Fibroblast of pulmonary artery (primary cell): Measurements from ENCODE around the gene LPGAT1.

Experiments
- DNase-seq: peaks from one replicate; pipeline ENCODE4 v3.0.0-alpha.2; 2010; ENCODE audit warnings: low read depth
- H3K4me3 ChIP-seq: replicated peaks from 2 replicates; pipeline ENCODE4 v1.5.1; 2011; ENCODE audit warnings: low read depth, mild to moderate bottlenecking, control low read depth, low read length, moderate library complexity
- TF ChIP-seq, protein P1 (sequence below): IDR thresholded peaks from 2 replicates; pipeline ENCODE4 v1.5.1; 2011; ENCODE audit warnings: mild to moderate bottlenecking, control low read depth, low read length, inconsistent platforms; ENCODE audit errors: missing control alignments

LPGAT1 gene

DNA sequence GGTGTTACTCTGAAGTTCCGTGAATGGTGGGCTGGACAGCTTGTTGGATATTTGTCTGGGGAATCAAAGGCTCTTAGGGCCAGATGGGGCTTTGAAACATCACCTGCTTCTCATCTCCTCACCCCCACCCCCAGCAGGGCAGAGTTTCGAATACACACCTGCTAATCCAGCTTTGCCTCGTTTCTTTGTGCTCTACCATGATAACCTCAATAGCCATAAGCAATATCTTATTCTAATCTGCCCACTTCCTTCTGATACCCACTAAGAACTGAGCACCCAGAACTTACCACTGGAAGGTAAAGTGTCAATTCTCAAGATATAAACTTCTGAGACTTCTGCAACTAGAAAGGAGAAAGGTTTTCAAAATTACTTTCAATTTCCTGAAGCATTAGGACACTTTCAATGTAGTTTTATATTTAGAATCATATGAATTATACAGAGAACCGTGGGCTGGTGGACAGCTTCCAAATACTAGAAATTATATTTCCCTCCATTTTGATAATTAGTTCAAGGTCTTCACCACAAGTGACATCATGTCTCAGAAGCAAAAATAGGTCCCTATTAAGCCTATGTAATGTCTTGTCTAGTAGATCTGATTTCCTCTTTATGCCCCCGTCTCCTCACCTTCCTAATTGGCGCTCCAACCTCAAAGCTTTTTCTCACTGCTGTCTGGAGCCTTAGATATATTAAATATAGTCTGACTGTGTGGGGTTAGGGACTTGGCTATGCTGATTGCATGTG, 90.7 kb downstream of the LPGAT1 start:
- TF ChIP-seq, protein P1, sequence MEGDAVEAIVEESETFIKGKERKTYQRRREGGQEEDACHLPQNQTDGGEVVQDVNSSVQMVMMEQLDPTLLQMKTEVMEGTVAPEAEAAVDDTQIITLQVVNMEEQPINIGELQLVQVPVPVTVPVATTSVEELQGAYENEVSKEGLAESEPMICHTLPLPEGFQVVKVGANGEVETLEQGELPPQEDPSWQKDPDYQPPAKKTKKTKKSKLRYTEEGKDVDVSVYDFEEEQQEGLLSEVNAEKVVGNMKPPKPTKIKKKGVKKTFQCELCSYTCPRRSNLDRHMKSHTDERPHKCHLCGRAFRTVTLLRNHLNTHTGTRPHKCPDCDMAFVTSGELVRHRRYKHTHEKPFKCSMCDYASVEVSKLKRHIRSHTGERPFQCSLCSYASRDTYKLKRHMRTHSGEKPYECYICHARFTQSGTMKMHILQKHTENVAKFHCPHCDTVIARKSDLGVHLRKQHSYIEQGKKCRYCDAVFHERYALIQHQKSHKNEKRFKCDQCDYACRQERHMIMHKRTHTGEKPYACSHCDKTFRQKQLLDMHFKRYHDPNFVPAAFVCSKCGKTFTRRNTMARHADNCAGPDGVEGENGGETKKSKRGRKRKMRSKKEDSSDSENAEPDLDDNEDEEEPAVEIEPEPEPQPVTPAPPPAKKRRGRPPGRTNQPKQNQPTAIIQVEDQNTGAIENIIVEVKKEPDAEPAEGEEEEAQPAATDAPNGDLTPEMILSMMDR, result no peak
- no peak overlapping the region for H3K4me3 ChIP-seq
- DNase-seq, result no peak

DNA sequence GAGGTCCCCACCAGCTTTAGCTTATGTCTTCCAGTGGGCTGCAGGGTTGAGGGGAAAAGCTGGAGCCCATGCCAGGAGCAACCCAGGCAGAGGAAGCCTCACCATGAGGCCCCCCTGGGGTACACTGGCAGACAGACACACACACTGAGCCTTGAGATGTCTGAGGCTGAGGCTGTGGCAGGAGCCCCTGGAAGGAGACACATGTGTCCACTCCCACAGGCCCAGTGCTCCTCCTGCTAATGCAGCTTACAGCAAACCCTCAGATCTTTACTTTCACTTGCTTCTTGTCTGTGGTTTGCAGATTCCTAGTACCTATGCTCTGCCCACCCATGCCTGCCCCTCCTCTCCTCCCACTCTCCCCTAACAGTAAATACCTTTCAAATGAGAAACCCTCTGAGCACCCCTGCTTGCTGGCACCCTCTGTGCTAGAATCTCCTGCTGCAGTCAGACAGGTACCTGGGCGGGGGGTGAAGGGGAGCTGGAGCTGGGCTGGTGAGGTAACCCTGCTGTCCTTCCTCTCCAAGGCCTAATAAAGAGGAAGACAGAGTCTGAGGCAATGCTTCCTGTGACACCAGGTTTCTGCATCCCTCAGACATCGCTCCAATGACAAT, 91.8 kb downstream of the LPGAT1 start:
- H3K4me3 ChIP-seq, result no peak overlapping the region
- TF ChIP-seq, protein P1, result no peak
- DNase-seq, result no peak

DNA sequence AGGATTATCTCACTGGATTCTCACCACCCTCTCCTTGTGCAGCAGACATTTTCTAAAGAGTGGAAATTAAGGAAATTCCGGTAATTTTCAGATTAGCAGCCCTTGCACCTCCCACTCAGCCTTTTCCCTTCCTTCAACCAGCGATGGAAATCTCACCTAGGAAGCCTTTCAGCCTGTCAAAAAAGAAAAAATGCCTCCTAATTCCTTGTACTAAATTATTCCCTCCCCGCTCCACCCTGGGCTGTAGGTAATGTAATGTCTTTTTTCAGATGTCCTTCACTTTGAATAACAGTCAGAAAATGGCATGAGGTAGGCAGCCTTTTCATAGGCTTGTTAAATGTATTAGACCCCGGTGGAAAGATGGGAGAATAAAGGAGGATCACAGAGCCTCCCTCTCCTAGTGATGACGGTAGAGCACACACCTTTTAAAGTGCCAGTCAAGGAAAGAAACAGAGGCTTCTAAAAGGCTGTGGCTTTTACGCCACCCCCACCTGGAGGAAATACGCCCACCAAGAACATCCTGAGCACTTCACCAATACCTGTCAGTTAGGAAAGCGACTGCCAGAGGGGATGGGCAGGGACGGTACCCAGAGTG, 92.4 kb downstream of the LPGAT1 start:
- TF ChIP-seq, protein P1, result no peak
- H3K4me3 ChIP-seq, result no peak overlapping the region
- DNase-seq, result no peak

DNA sequence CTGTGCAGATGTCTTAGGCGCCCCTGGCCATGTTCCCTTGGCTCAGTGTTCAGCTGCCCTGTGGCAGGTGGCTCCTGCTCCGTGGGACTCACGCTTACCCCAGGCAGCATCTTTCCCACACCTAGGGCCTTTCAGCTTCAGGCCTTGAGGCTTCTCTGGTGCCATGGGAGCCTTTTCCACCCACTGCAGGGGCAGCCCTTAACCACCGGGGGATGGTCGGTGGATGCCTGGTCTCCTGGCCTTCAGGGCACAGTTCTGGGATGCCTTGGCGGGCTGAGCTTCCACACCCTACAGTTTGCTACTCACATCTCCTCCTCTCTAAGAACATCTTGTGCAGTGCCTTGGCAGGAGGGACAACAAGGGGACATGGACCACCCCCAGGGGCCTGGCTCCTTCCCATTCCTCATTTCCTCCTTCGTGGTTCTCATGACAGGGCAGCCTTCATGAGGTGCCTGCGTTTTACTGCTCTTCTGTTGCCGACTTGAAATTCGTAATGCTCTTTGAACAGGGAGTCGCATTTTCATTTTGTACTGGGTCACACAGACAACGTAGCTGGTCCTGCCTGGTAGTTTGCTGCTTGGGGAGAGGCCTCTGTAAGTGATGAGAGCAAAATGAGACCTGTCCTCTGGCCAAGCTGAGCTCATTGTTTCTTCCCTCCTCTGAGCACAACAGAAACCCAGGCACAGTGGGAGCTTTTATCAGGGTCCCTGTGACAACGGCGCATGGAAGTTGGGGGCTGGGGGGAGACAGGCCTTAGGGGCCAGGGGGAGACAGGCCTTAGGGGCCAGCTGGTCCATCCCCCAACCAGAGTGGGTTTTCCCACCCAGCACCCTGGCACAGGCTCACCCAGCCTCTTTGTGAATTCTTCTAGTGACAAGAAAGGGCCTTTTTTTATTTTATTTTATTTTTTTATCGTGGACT, 93.2 kb downstream of the LPGAT1 start:
- H3K4me3 ChIP-seq, result no peak overlapping the region
- TF ChIP-seq, protein P1, result no peak
- DNase-seq, result no peak

DNA sequence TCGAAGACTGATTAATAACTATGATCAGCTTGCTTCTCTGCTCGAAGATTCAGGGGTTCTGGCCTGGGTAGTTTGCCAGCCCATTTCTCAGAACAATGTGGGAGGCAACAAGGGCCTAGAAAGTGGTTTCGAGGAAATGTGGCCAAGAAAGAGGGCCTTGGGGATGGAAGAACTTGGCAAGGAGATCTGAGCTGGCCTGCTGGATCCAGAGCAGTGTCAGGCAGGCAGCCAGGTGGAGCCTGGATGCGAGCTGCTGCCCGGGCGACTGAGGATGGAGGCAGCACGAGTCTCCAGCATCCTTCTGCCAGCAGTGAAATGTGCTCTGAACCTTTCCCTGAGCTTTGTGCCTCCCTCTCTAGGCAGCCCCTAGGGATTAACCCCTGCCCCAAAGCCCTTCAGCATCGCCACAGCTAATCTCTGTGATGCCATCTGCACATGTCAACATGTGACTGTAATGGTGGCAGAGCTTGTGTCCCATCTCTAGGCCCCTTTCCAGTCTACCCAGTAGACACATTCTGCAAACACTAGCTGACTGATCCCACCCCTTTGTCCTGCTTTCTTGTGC, 94.1 kb downstream of the LPGAT1 start:
- no peak overlapping the region for H3K4me3 ChIP-seq
- DNase-seq, result no peak
- TF ChIP-seq, protein P1, result no peak
